Lower lobe of right lung (tissue), 2 donors: Measurements from ENCODE around the gene LMNB1. TPM values are rescaled to one million over a fixed set of nuclear protein-coding genes. Genes with fewer than 3 reads are reported as not detected.

ENCODE experiments used
- ATAC-seq, 2 donors: fragments of 200-7000 bp; cut with Tn5 transposase; one replicate each; pipeline ENCODE4 v1.9.1; 2020 to 2022; ENCODE audit warnings: mild to moderate bottlenecking in 2 of 2, moderate library complexity in 2 of 2
- DNase-seq: peaks from one replicate; pipeline ENCODE4 v3.0.0-alpha.2; 2020
- H3K27ac ChIP-seq: fragments of 200-600 bp; one replicate; pipeline ENCODE4 v1.8.0; 2022
- H3K27me3 ChIP-seq: fragments of 200-600 bp; one replicate; pipeline ENCODE4 v1.8.0; 2022; ENCODE audit warnings: low read depth
- H3K36me3 ChIP-seq: fragments of 200-600 bp; one replicate; pipeline ENCODE4 v1.8.0; 2022; ENCODE audit warnings: mild to moderate bottlenecking
- H3K4me1 ChIP-seq: fragments of 200-600 bp; one replicate; pipeline ENCODE4 v1.8.0; 2022
- H3K4me3 ChIP-seq: fragments of 200-600 bp; one replicate; pipeline ENCODE4 v1.8.0; 2022; ENCODE audit warnings: mild to moderate bottlenecking
- H3K9me3 ChIP-seq: fragments of 200-600 bp; one replicate; pipeline ENCODE4 v1.8.0; 2022
- intact Hi-C: fragments of 100-400 bp; cut with DNase I; formaldehyde crosslinking; loops from one replicate; pipeline ENCODE4 v1.11.0; 2022
- total RNA-seq: library from RNA; stranded (reverse); fragmentation: NEBNext Ultra II Directional; extraction: Animal tissue kit (Norgen Biotek cat#: 25700); gene quantifications from one replicate; pipeline ENCODE4 v1.2.1, GENCODE V29; 2021
- TF ChIP-seq, protein P1 (sequence below): fragments of 200-600 bp; IDR thresholded peaks from one replicate; pipeline ENCODE4 v1.8.0; 2022; ENCODE audit warnings: antibody characterized with exemption, mild to moderate bottlenecking
- donor health status: DM: no; HTN: yes; CAD: no; lungs with severe emphysema.

LMNB1 gene
- total RNA-seq, 1 donor from 2014 or later, result 13.5 TPM

DNA sequence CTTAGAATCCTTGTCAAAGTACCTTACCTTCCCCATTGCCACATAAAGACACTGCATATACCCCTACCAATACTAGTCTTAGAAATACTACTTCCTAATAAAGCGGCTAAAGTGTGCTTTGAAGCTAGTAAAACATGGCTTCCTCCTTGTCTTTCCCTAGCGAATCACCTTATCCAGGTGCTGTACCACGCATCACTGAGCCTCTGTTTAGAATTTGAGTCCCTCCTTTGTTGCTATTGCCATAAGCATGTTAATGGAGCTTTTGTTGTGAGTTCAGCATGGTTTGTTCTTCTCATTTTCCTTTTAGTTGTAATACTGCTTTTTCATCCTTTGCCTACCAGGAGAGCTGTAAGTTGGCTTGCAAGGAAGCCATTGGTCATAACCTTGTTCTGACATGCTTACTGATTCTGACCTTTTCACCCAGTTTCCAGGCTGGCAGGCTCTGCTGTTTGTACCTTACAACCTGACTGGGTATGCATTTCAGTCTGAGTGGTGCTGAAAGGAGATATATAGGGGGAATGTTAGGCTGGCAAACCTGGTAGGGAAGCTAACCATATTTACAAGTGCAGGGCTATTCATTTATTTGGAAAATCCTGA is 49.8 kb downstream of the LMNB1 start:
- Histone ChIP-seq H3K27me3 (no peaks in the 10 kb centered on the region), H3K27ac (no peak overlapping the region), H3K4me3 (no peak overlapping the region), H3K9me3 (no peaks in the 10 kb centered on the region), H3K4me1 (no peaks in the 10 kb centered on the region), H3K36me3 (peaks cover 26% of the 10 kb centered on the region)
- ATAC-seq (no peak), DNase-seq (no peak)
- TF ChIP-seq, protein P1, sequence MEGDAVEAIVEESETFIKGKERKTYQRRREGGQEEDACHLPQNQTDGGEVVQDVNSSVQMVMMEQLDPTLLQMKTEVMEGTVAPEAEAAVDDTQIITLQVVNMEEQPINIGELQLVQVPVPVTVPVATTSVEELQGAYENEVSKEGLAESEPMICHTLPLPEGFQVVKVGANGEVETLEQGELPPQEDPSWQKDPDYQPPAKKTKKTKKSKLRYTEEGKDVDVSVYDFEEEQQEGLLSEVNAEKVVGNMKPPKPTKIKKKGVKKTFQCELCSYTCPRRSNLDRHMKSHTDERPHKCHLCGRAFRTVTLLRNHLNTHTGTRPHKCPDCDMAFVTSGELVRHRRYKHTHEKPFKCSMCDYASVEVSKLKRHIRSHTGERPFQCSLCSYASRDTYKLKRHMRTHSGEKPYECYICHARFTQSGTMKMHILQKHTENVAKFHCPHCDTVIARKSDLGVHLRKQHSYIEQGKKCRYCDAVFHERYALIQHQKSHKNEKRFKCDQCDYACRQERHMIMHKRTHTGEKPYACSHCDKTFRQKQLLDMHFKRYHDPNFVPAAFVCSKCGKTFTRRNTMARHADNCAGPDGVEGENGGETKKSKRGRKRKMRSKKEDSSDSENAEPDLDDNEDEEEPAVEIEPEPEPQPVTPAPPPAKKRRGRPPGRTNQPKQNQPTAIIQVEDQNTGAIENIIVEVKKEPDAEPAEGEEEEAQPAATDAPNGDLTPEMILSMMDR, result no peak
- intact Hi-C loops, result no loop called here

DNA sequence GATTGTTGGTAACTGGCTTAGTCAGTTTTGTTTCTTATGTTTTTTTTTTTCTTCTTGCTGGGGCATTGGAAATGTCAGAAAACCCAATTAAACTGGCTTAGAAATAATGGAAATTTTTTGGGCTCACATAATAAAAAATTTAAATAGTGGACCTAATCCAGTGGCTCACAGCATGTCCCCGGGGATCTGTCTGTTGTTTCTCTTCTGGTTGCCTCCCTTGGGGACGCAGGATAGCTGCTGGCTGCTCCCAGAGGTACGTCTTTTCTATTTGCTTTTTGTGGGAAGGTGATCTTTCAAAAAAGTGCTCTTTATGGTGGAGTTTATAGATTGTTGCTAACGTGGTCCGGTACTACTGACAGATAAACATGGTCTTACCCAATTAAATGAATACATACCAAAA is 52.2 kb downstream of the LMNB1 start:
- no peak overlapping the region for H3K4me3 ChIP-seq
- DNase-seq (no peak), ATAC-seq (no peak)
- no peaks in the 10 kb centered on the region for H3K9me3 ChIP-seq
- H3K36me3 ChIP-seq, result peaks cover 30% of the 10 kb centered on the region
- no peaks in the 10 kb centered on the region for H3K27me3 ChIP-seq
- TF ChIP-seq, protein P1, result no peak
- H3K4me1 ChIP-seq, result no peaks in the 10 kb centered on the region
- H3K27ac ChIP-seq, result no peak overlapping the region
- intact Hi-C loops, result no loop called here

DNA sequence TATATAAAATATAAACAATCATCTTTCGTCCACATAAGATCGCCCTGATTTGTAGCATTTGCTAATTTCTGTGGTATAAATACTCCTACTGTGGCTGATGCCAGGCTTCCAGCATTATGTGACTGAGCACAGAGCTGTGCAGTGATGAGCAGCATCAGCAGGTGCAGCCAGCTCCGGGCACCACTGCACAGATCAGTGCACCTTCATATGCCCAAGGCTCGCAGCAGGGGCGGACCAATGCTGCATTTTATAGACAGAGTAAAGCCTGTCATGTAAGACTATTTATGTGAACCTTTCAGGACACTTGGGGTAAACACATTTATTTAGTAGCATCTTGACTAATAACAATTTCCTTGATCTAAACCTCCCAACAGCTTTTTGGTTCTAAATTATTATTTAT is 53.1 kb downstream of the LMNB1 start:
- H3K27ac ChIP-seq, result no peak overlapping the region
- no peaks in the 10 kb centered on the region for H3K27me3 ChIP-seq
- ATAC-seq, result no peak
- TF ChIP-seq, protein P1, result no peak
- intact Hi-C loops, result no loop called here
- H3K4me3 ChIP-seq, result no peak overlapping the region
- H3K4me1 ChIP-seq, result no peaks in the 10 kb centered on the region
- peaks cover 31% of the 10 kb centered on the region for H3K36me3 ChIP-seq
- H3K9me3 ChIP-seq, result no peaks in the 10 kb centered on the region
- no peak for DNase-seq

DNA sequence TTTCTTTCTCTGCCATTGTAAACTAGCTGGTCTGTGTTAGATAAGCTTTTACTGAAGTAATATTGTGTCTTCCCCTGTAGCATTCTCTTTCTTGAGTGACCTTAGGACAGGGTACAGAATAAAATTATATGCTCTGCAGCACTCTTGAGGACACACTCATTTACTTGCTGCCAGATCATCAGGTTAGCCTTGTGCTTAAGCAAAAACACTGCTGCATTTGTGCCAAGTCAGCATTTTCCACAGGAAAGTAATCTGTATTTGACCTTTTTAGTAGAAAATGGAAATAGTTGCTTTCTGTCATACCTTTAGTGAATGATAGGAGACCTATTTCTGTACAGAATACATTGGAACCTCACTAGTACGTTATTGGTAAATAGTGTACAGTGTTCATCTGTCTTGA is 54.2 kb downstream of the LMNB1 start:
- ATAC-seq, result no peak
- H3K27me3 ChIP-seq, result no peaks in the 10 kb centered on the region
- intact Hi-C loops, result no loop called here
- H3K4me1 ChIP-seq, result no peaks in the 10 kb centered on the region
- no peak overlapping the region for H3K27ac ChIP-seq
- H3K36me3 ChIP-seq, result peaks cover 28% of the 10 kb centered on the region
- TF ChIP-seq, protein P1, result no peak
- H3K4me3 ChIP-seq, result no peak overlapping the region
- no peaks in the 10 kb centered on the region for H3K9me3 ChIP-seq
- no peak for DNase-seq

DNA sequence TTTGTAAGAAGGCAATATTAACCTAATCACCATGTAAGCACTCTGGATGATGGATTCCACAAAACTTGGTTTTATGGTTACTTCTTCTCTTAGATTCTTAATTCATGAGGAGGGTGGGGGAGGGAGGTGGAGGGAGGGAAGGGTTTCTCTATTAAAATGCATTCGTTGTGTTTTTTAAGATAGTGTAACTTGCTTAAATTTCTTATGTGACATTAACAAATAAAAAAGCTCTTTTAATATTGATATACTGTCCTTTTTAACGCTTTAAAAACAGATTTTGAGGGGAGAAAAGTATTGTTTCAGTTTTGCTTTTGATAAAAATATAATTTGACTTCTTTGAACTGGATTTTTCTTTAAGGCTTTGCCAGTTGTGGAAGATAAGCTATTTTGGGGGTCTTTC is 59.8 kb downstream of the LMNB1 start:
- intact Hi-C loops, result no loop called here
- H3K36me3 ChIP-seq, result peaks cover 5% of the 10 kb centered on the region
- H3K4me3 ChIP-seq, result no peak overlapping the region
- no peaks in the 10 kb centered on the region for H3K4me1 ChIP-seq
- TF ChIP-seq, protein P1, result no peak
- ATAC-seq (no peak), DNase-seq (no peak)
- no peak overlapping the region for H3K27ac ChIP-seq
- H3K27me3 ChIP-seq, result no peaks in the 10 kb centered on the region
- H3K9me3 ChIP-seq, result no peaks in the 10 kb centered on the region

DNA sequence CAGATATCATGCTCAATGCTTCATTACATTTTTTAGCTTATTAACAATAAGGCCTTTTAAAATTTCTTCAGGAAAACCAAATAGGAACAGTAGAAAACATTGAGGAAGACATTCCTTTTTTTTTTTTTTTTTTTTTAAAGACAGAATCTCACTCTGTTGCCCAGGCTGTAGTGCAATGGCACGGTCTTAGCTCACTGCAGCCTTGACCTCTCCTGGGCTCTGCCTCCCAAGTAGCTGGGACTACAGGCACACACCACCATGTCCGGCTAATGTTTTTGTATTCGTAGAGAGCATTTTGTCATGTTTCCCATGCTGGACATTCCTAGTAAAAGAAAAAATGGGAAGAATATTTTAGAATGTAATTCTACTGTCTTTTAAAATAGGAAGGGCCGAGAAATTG is 60.3 kb downstream of the LMNB1 start:
- H3K4me1 ChIP-seq, result no peaks in the 10 kb centered on the region
- TF ChIP-seq, protein P1, result no peak
- H3K9me3 ChIP-seq, result no peaks in the 10 kb centered on the region
- H3K27ac ChIP-seq, result no peak overlapping the region
- H3K36me3 ChIP-seq, result peaks cover 5% of the 10 kb centered on the region
- DNase-seq, result no peak
- H3K4me3 ChIP-seq, result no peak overlapping the region
- H3K27me3 ChIP-seq, result no peaks in the 10 kb centered on the region
- intact Hi-C loops, result no loop called here
- ATAC-seq, result no peak
